B cell (primary cell): Measurements from ENCODE around the gene FBXO8. TPM values are rescaled to one million over a fixed set of nuclear protein-coding genes. Genes with fewer than 3 reads are reported as not detected.

Experiments
- ATAC-seq: fragments of 200-7000 bp; cut with Tn5 transposase; one replicate; pipeline ENCODE4 v1.10.0; 2021; ENCODE audit warnings: low read depth, mild to moderate bottlenecking, moderate number of reproducible peaks, moderate library complexity
- CTCF ChIA-PET: fragments of 350-600 bp; sonication (Branson Sonifier 250); formaldehyde crosslinking; loops from one replicate; lab custom pipeline; 2021; ENCODE audit warnings: antibody characterized with exemption, inconsistent platforms; lab: Charles Lee
- POLR2A ChIA-PET: fragments of 350-600 bp; sonication (Branson Sonifier 250); formaldehyde crosslinking; loops from one replicate; lab custom pipeline; 2021; ENCODE audit warnings: antibody characterized with exemption; lab: Charles Lee
- DNase-seq: peaks from one replicate; pipeline ENCODE4 v3.0.0; 2013
- H2AFZ ChIP-seq: 2 replicates; pipeline ENCODE4 v1.6.1; 2012; ENCODE audit warnings: mild to moderate bottlenecking, low read depth, low read length; ENCODE audit not compliant: insufficient read depth, poor library complexity, severe bottlenecking
- H3K27ac ChIP-seq, 2 donors: 1 replicate in 1 of 2; 2 replicates in 1 of 2; pipeline ENCODE4 v1.5.1; 2012 to 2013; ENCODE audit warnings: low read length in 2 of 2, mild to moderate bottlenecking in 2 of 2, moderate library complexity in 1 of 2
- H3K27me3 ChIP-seq, 4 experiments: fragments of 200-600 bp in 1 of 4; sonication (generic) in 1 of 4; replicated peaks in 1 of 4; 1 replicate in 2 of 4; 2 replicates in 2 of 4; pipeline versions ENCODE4 v1.6.1 to v1.7.0; 2013 to 2016; ENCODE audit warnings: low read length in 3 of 4, mild to moderate bottlenecking in 2 of 4, mixed read lengths in 1 of 4, moderate library complexity in 1 of 4; ENCODE audit not compliant: insufficient read depth in 4 of 4, control insufficient read depth in 3 of 4; ENCODE audit errors: control extremely low read depth in 1 of 4
- H3K36me3 ChIP-seq, 2 experiments: replicated peaks in 1 of 2; 1 replicate in 1 of 2; 2 replicates in 1 of 2; pipeline versions ENCODE4 v1.6.1 to v1.7.1; 2013; ENCODE audit warnings: low read length in 1 of 2; ENCODE audit not compliant: insufficient read depth in 2 of 2, control insufficient read depth in 1 of 2; ENCODE audit errors: control extremely low read depth in 1 of 2, extremely low read depth in 1 of 2
- H3K4me1 ChIP-seq, 2 donors: fragments of 200-600 bp in 1 of 2; sonication (generic) in 1 of 2; 1 replicate in 1 of 2; 2 replicates in 1 of 2; pipeline versions ENCODE4 v1.5.1 to v1.6.1; 2013 to 2017; ENCODE audit warnings: low read length in 2 of 2; ENCODE audit not compliant: control insufficient read depth in 2 of 2, insufficient read depth in 2 of 2
- H3K4me2 ChIP-seq: replicated peaks from 2 replicates; pipeline ENCODE3; 2012; ENCODE audit warnings: mild to moderate bottlenecking, low read depth, low read length; ENCODE audit not compliant: poor library complexity, severe bottlenecking
- H3K4me3 ChIP-seq, 5 experiments: fragments of 200-600 bp in 1 of 5; sonication (generic) in 1 of 5; 1 replicate in 3 of 5; 2 replicates in 2 of 5; pipeline versions ENCODE4 v1.5.1 to v1.7.0; 2011 to 2016; ENCODE audit warnings: low read length in 4 of 5, mild to moderate bottlenecking in 4 of 5, low read depth in 2 of 5, control low read depth in 1 of 5, moderate library complexity in 1 of 5; ENCODE audit not compliant: insufficient read depth in 1 of 5; ENCODE audit errors: control extremely low read depth in 1 of 5, extremely low read depth in 1 of 5
- H3K79me2 ChIP-seq: fragments of 200-600 bp; sonication (generic); one replicate; pipeline ENCODE4 v1.6.0; 2016; ENCODE audit warnings: low read length; ENCODE audit not compliant: control insufficient read depth, insufficient read depth
- H3K9ac ChIP-seq: fragments of 200-600 bp; sonication (generic); 2 replicates; pipeline ENCODE4 v1.6.1; 2017; ENCODE audit warnings: mild to moderate bottlenecking, low read length, moderate library complexity
- H3K9me3 ChIP-seq, 3 donors: one replicate each; pipeline versions ENCODE4 v1.6.1 to v1.7.1; 2013; ENCODE audit warnings: low read length in 2 of 3; ENCODE audit not compliant: control insufficient read depth in 2 of 3, insufficient read depth in 1 of 3; ENCODE audit errors: control extremely low read depth in 1 of 3
- H4K20me1 ChIP-seq: 2 replicates; pipeline ENCODE4 v1.6.0; 2012; ENCODE audit warnings: mild to moderate bottlenecking, low read length; ENCODE audit not compliant: insufficient read depth, control insufficient read depth, poor library complexity, severe bottlenecking
- H3K27ac Mint-ChIP-seq: one replicate; pipeline ENCODE4 v1.8.0; 2021; ENCODE audit warnings: mixed read lengths
- H3K27me3 Mint-ChIP-seq: one replicate; pipeline ENCODE4 v1.8.0; 2021; ENCODE audit warnings: mixed read lengths
- H3K4me1 Mint-ChIP-seq: one replicate; pipeline ENCODE4 v1.8.0; 2021; ENCODE audit warnings: mixed read lengths
- H3K4me3 Mint-ChIP-seq: one replicate; pipeline ENCODE4 v1.8.0; 2021; ENCODE audit warnings: mixed read lengths
- H3K9me3 Mint-ChIP-seq: one replicate; pipeline ENCODE4 v1.8.0; 2022; ENCODE audit warnings: mixed read lengths; ENCODE audit not compliant: insufficient read depth
- EZH2 ChIP-seq: IDR thresholded peaks from 2 replicates; pipeline ENCODE4 v1.6.1; 2012; ENCODE audit warnings: borderline replicate concordance, low read depth, mild to moderate bottlenecking, moderate library complexity, low read length; ENCODE audit not compliant: insufficient read depth, poor library complexity, severe bottlenecking
- WGBS: methylation state at CpG from one replicate; pipeline ENCODE4 v1.1.5; 2013; ENCODE audit warnings: missing lambda C conversion rate; ENCODE audit not compliant: insufficient coverage; 5-methylcytosine and 5-hydroxymethylcytosine counted together
- intact Hi-C: fragments of 100-400 bp; cut with micrococcal nuclease; formaldehyde crosslinking; loops from one replicate; pipeline ENCODE4 v1.10.0; 2022
- polyA plus RNA-seq: library from polyadenylated mRNA; depleted of rRNA; stranded (reverse); fragments of >200 nt; gene quantifications from 2 replicates; pipeline ENCODE4 v1.2.3, GENCODE V29; 2012
- total RNA-seq, 2 donors: library from RNA; stranded (reverse); fragments of 120-200 nt in 1 of 2; gene quantifications; 1 replicate in 1 of 2; 2 replicates in 1 of 2; pipeline versions ENCODE4 v1.2.3 to v1.2.4, GENCODE V29; 2013 to 2022
- TF ChIP-seq, protein P1 (sequence below): fragments of 200-600 bp; IDR thresholded peaks from one replicate; pipeline ENCODE4 v1.8.0; 2022; ENCODE audit warnings: antibody characterized with exemption, mild to moderate bottlenecking

The FBXO8 gene
- total and polyA plus RNA-seq, 2 donors (not counting 1 experiment from before 2014, with no cell fraction given): 11.6 to 22.4 TPM

DNA sequence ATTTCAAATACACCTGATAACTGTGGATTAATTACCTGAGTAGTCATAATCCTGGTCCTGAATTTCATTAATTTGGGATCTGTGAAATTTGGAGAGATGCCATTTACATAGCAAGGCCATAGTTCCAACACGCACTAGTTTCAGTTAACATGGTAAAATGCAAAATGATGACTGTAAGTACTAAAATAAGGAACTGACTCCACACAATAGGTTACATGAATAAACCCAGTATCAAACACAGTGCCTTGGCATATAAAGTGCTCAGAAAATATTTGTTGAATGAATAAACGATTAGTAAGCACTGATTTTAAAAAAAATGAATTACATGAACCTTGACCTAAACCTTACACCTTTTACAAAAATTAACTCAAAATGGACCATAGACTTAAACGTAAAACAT, 9.0 kb downstream of the FBXO8 start:
- WGBS: no CpG with 5 or more reads among the region's 3 CpGs
- POLR2A ChIA-PET: no interaction called here
- H3K27me3 Mint-ChIP-seq: no peaks in the 10 kb centered on the region

DNA sequence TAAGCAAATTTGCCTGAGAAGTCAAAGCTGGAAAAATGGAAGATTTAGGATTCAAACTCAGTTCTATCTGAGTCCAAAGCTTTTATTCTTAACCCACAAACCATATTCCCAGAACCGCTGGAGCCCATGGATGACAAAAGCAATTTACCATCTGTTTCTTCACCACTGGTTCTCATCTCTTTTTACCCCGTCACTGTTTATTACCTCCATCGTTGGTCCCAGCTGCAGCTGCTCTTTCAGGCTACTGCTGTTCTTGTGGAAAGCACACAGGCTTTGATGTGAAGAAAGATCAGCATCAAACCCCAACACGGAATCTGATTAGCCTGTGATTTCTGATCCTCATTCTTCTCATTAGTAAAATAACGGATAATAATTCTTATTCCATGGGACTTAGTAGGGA, 9.5 kb downstream of the FBXO8 start:
- Mint-ChIP-seq H3K4me3 (no peak overlapping the region), H3K27ac (no peak overlapping the region), H3K9me3 (no peaks in the 10 kb centered on the region), H3K27me3 (no peaks in the 10 kb centered on the region), H3K4me1 (peaks cover 14% of the 10 kb centered on the region)
- intact Hi-C loops: no loop called here
- no peak for DNase-seq
- CTCF ChIA-PET: no interaction called here
- no peak overlapping the region for H3K9ac ChIP-seq
- no peak for ATAC-seq
- no peak overlapping the region for H3K27ac ChIP-seq
- TF ChIP-seq, protein P1, sequence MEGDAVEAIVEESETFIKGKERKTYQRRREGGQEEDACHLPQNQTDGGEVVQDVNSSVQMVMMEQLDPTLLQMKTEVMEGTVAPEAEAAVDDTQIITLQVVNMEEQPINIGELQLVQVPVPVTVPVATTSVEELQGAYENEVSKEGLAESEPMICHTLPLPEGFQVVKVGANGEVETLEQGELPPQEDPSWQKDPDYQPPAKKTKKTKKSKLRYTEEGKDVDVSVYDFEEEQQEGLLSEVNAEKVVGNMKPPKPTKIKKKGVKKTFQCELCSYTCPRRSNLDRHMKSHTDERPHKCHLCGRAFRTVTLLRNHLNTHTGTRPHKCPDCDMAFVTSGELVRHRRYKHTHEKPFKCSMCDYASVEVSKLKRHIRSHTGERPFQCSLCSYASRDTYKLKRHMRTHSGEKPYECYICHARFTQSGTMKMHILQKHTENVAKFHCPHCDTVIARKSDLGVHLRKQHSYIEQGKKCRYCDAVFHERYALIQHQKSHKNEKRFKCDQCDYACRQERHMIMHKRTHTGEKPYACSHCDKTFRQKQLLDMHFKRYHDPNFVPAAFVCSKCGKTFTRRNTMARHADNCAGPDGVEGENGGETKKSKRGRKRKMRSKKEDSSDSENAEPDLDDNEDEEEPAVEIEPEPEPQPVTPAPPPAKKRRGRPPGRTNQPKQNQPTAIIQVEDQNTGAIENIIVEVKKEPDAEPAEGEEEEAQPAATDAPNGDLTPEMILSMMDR: no peak
- TF ChIP-seq EZH2: no peak
- H3K4me1 ChIP-seq: no peaks in the 10 kb centered on the region
- no peak overlapping the region for H2AFZ ChIP-seq
- POLR2A ChIA-PET: no interaction called here
- no peak overlapping the region for H3K4me2 ChIP-seq
- peaks cover 38% of the 10 kb centered on the region for H4K20me1 ChIP-seq
- peaks cover 93% of the 10 kb centered on the region for H3K79me2 ChIP-seq
- H3K36me3 ChIP-seq: peaks cover 0 to 2% of the 10 kb centered on the region in 2 experiments
- H3K9me3 ChIP-seq: no peaks in the 10 kb centered on the region
- no peak overlapping the region for H3K4me3 ChIP-seq
- 100% methylated on average over 2 of the region's 5 CpGs for WGBS
- H3K27me3 ChIP-seq: no peaks in the 10 kb centered on the region

More for the DNA sequence above, 9.0 kb downstream of the FBXO8 start:
- H3K27ac Mint-ChIP-seq: no peak overlapping the region
- H3K9me3 Mint-ChIP-seq: no peaks in the 10 kb centered on the region
- ATAC-seq (no peak), DNase-seq (no peak)
- Histone ChIP-seq H3K9ac (no peak overlapping the region), H3K79me2 (peaks cover 93% of the 10 kb centered on the region), H3K27me3 (no peaks in the 10 kb centered on the region), H3K4me1 (no peaks in the 10 kb centered on the region), H3K36me3 (peaks cover 0 to 2% of the 10 kb centered on the region in 2 experiments), H2AFZ (no peak overlapping the region), H3K4me2 (no peak overlapping the region), H3K27ac (no peak overlapping the region), H3K4me3 (no peak overlapping the region), H4K20me1 (peaks cover 43% of the 10 kb centered on the region), H3K9me3 (peaks cover 0 to under 1% (median 0%) of the 10 kb centered on the region in 3 donors)
- CTCF ChIA-PET: no interaction called here
- intact Hi-C loops: no loop called here
- H3K4me3 Mint-ChIP-seq: no peak overlapping the region
- TF ChIP-seq, protein P1: no peak
- no peak for TF ChIP-seq EZH2
- peaks cover 18% of the 10 kb centered on the region for H3K4me1 Mint-ChIP-seq
